ENCODE data around the gene NFILZ.
A peak's percentile ranks its signal among the peaks of the same experiment; 100 is the strongest.

Gene NFILZ

DNA sequence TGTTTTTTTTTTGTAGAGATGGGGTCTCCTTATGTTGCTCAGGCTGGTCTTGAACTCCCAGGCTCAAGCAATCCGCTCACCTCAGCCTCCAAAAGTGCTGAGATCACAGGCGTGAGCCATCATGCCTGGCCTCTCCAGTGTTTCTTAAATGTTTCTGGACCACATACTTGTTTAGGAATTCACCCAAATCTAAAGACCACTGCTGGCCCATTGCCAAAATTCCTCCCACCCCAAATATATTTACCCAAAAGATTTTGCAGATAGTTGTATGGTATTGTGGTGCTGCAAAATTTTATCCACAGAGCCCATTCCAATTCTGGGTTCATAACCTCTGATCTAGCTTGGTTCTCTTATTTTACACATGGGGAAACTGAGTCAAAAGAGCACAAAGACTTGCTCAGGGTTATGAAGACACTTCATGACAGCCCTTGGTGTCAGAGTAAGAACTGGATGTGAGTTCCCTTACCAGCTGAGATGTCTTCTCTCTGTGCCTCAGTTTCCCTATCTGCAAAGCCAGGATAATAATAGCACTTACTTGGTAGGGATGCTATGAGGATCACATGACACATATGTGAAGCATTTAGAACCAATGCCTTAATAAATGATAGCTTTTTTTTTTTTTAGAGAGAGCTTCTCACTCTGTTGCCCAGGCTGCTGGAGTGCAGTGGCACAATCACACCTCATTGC is 10.9 kb downstream of the NFILZ start:
- in situ Hi-C loops (cut with MboI; ENCODE audit: low pct_unique_long_range_greater_than_20kb, low sequenced_read_pairs, unreplicated experiment) = no loop called here
- DNase-seq (ENCODE audit: low spot score) = no peak

DNA sequence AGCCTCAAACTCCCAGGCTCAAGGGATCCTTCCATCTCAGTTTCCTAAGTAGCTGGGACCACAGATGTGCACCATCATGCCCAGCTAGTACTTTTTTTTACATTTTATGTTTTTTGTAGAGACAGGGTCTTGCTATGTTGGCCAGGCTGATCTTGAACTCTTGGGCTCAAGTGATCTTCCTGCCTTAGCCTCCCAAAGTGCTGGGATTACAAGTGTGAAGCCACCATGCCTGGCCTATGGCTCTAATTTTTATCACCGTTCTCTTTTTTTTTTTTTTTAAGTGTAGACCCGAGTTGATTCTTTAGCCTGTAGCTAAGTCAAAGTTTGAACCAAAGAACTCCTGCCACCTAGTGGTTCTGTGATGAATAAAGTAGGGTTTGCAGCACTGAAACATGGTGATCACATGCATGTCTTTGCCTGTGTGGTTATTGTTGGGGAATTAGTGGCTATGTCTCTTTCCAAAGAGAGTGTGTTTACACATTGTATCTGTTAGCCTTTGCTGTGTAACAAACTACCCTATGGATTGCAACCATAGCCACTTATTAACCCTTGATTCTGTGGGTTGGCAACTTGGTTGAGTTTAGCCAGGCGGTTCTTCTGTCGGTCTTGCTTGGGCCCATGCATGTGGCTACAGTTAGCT is 11.6 kb downstream of the NFILZ start:
- TF ChIP-seq, protein P1, sequence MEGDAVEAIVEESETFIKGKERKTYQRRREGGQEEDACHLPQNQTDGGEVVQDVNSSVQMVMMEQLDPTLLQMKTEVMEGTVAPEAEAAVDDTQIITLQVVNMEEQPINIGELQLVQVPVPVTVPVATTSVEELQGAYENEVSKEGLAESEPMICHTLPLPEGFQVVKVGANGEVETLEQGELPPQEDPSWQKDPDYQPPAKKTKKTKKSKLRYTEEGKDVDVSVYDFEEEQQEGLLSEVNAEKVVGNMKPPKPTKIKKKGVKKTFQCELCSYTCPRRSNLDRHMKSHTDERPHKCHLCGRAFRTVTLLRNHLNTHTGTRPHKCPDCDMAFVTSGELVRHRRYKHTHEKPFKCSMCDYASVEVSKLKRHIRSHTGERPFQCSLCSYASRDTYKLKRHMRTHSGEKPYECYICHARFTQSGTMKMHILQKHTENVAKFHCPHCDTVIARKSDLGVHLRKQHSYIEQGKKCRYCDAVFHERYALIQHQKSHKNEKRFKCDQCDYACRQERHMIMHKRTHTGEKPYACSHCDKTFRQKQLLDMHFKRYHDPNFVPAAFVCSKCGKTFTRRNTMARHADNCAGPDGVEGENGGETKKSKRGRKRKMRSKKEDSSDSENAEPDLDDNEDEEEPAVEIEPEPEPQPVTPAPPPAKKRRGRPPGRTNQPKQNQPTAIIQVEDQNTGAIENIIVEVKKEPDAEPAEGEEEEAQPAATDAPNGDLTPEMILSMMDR (IDR thresholded peaks at IDR 0.05; ENCODE audit: extremely low read depth, insufficient read depth, missing control alignments) = peak; percentile 54
- peak; percentile 62 for DNase-seq (ENCODE audit: low spot score)
- in situ Hi-C loops (cut with MboI; ENCODE audit: low pct_unique_long_range_greater_than_20kb, low sequenced_read_pairs, unreplicated experiment) = no loop called here

More for the DNA sequence above, 10.9 kb downstream of the NFILZ start:
- TF ChIP-seq, protein P1 (IDR thresholded peaks at IDR 0.05; ENCODE audit: extremely low read depth, insufficient read depth, missing control alignments) = no peak

DNA sequence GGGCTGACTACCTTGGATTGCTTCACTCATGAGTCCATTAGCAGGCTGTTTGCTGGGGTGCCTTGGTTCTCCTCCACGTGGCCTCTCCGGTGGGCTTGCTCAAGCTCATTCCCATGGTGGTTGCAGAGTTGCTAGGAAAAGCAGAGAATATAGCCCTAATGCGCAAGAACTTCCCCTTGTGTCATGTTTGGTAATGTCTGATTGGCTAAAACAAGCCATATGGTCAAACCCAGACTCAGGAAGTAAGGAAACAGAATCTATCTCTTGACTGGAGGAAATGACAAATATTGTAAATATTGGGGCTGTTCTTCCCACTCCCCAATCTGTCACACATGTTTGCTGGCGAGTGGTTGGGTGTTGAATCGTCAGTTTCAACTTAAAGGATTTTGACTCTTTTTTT is 12.1 kb downstream of the NFILZ start:
- TF ChIP-seq, protein P1 (IDR thresholded peaks at IDR 0.05; ENCODE audit: extremely low read depth, insufficient read depth, missing control alignments) = no peak
- in situ Hi-C loops (cut with MboI; ENCODE audit: low pct_unique_long_range_greater_than_20kb, low sequenced_read_pairs, unreplicated experiment) = no loop called here
- DNase-seq (ENCODE audit: low spot score) = no peak

DNA sequence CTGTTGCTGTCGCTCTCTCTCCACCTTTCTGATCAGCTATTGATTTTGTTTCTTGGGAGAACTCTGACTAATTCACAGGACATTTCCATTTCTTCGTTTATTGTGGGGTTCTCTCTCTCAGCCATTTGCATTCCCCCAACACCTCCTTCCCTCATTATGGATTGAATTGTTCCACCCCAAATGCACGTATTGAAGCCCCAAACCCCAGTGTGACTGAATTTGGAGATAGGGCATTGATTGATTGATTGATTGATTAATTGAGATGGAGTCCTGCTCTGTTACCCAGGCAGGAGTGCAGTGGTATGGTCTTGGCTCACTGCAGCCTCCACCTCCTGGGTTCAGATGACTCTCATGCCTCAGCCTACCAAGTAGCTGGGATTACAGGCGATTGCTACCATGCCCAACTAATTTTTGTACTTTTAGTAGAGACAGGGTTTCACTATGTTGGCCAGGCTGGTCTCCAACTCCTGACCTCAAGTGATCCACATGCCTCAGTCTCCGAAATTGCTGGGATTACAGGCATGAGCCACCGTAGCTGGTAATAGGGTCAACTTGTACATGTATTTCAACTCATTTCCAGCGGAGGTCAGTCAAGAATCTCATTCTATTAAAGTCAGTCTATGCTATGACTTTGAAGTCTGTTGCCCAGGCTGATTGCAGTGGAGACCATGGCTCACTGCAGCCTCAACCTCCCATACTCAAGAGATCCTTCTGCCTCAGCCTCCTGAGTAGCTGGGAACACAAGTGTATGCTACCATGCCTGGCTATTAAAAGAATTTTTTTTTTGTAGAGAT is 13.6 kb downstream of the NFILZ start:
- TF ChIP-seq, protein P1 (IDR thresholded peaks at IDR 0.05; ENCODE audit: extremely low read depth, insufficient read depth, missing control alignments) = no peak
- no peak for DNase-seq (ENCODE audit: low spot score)
- in situ Hi-C loops (cut with MboI; ENCODE audit: low pct_unique_long_range_greater_than_20kb, low sequenced_read_pairs, unreplicated experiment) = no loop called here

DNA sequence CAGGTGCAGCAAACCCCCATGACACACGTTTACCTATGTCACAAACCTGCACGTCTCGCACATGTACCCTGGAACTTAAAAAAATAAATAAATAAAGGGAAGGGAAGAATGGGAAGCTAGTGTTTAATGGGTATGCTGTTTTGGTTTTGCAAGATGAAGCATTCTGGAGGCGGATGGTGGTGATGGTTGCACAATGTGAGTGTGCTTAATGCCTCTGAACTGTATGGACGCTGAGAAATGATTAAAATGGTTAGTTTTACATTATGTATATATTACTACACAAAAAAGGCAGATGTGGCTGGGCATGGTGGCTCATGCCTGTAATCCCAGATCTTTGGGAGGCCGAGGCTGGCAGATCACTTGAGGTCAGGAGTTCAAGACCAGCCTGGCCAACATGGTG is 17.8 kb downstream of the NFILZ start:
- DNase-seq (ENCODE audit: low spot score) = no peak
- in situ Hi-C loops (cut with MboI; ENCODE audit: low pct_unique_long_range_greater_than_20kb, low sequenced_read_pairs, unreplicated experiment) = no loop called here
- TF ChIP-seq, protein P1 (IDR thresholded peaks at IDR 0.05; ENCODE audit: extremely low read depth, insufficient read depth, missing control alignments) = no peak

DNA sequence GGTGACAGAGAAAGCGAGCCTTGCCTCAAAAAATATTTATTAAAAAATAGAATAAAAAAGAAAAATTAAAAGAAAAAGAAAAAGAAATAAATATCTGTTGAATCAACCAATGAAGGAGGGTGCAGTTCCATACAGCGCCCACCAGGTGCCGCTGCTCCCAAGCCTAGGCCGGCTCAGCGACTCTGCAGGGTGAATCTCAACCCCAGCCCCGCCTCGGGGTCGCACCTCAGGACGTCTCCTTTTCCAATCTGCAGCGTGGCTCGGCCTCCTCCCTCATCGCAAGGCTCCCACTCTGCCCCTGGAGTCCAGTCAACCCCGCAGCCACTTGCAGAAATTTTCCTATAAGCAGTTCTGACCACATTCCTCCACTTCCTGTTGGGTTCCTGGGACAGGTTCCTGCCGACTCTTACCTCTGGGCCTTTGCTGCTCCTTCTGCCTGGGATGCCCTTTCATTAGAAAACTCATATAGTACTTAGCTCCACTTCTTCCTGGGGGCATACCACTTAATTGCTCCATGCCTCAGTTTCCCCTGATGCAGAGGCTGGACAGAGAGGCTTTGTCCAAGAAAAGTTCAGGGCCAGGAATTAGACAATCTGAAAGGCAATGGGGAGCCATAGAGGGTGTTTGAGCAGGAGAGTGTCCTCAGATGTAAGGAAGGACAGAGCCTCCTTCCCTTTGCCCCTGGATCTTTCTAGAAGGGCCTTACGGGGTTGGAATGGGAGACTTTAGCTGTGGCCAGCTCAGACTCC is 24.3 kb downstream of the NFILZ start:
- DNase-seq (ENCODE audit: low spot score) = peak; percentile 80
- TF ChIP-seq, protein P1 (IDR thresholded peaks at IDR 0.05; ENCODE audit: extremely low read depth, insufficient read depth, missing control alignments) = peak; percentile 95
- in situ Hi-C loops (cut with MboI; ENCODE audit: low pct_unique_long_range_greater_than_20kb, low sequenced_read_pairs, unreplicated experiment) = no loop called here

Measured in GM13977 (cell line).